IMR-90 (cell line): ENCODE results near the gene PLA2G4A. TPM values are rescaled to one million over a fixed set of nuclear protein-coding genes. Genes with fewer than 3 reads are reported as not detected.

Source experiments
- ATAC-seq: fragments of 200-7000 bp; cut with Tn5 transposase; 2 replicates; pipeline ENCODE4 v1.9.1; 2020; ENCODE audit warnings: low read depth, mild to moderate bottlenecking, moderate library complexity
- BruUV-seq: library from RNA; stranded (reverse); fragments of 400-500 nt; replicated peaks from 2 replicates; lab custom pipeline; 2021; lab: Mats Ljungman, UMichigan
- CTCF ChIA-PET: fragments of 300-600 bp; formaldehyde crosslinking; extraction: SDS; loops from one replicate; lab custom pipeline; 2021; ENCODE audit warnings: antibody characterized with exemption; lab: Yijun Ruan, JAX
- POLR2A ChIA-PET: fragments of 300-600 bp; sonication (Branson Sonifier 250); formaldehyde crosslinking; loops from one replicate; lab custom pipeline; 2022; ENCODE audit warnings: antibody characterized with exemption; ENCODE audit not compliant: unreplicated experiment; lab: Charles Lee
- DNase-seq: peaks from one replicate; pipeline ENCODE4 v3.0.0; 2013
- H2AFZ ChIP-seq: replicated peaks from 2 replicates; pipeline ENCODE3; 2013; ENCODE audit warnings: low read length, mild to moderate bottlenecking; ENCODE audit not compliant: poor library complexity
- H2AK5ac ChIP-seq: 2 replicates; pipeline ENCODE4 v1.6.1; 2013; ENCODE audit warnings: low read depth, low read length, inconsistent platforms
- H2AK9ac ChIP-seq: replicated peaks from 2 replicates; pipeline ENCODE3; 2013; ENCODE audit warnings: mild to moderate bottlenecking, low read depth, low read length, moderate library complexity; ENCODE audit not compliant: poor library complexity
- H2BK120ac ChIP-seq: 2 replicates; pipeline ENCODE4 v1.6.1; 2013; ENCODE audit warnings: low read depth, low read length, inconsistent platforms
- H2BK15ac ChIP-seq: 3 replicates; pipeline ENCODE4 v1.6.1; 2013; ENCODE audit warnings: low read depth, low read length, inconsistent platforms
- H2BK20ac ChIP-seq: 2 replicates; pipeline ENCODE4 v1.6.1; 2013; ENCODE audit warnings: low read depth, mild to moderate bottlenecking, inconsistent platforms, low read length, moderate library complexity
- H2BK5ac ChIP-seq: 2 replicates; pipeline ENCODE4 v1.6.1; 2013; ENCODE audit warnings: mild to moderate bottlenecking, low read depth, low read length, inconsistent platforms; ENCODE audit not compliant: poor library complexity, severe bottlenecking
- H3K14ac ChIP-seq: replicated peaks from 2 replicates; pipeline ENCODE4 v1.6.1; 2013; ENCODE audit warnings: low read depth, low read length, inconsistent platforms
- H3K18ac ChIP-seq: 2 replicates; pipeline ENCODE4 v1.6.1; 2013; ENCODE audit warnings: low read depth, low read length, control low read depth
- H3K23ac ChIP-seq: 2 replicates; pipeline ENCODE4 v1.6.1; 2013; ENCODE audit warnings: low read depth, low read length, inconsistent platforms
- H3K27ac ChIP-seq: 2 replicates; pipeline ENCODE4 v1.5.1; 2013; ENCODE audit warnings: mild to moderate bottlenecking, control low read depth, low read length; ENCODE audit not compliant: insufficient read depth
- H3K27me3 ChIP-seq: 2 replicates; pipeline ENCODE4 v1.6.1; 2013; ENCODE audit warnings: low read length; ENCODE audit not compliant: control insufficient read depth, insufficient read depth
- H3K36me3 ChIP-seq: 2 replicates; pipeline ENCODE4 v1.6.1; 2013; ENCODE audit warnings: low read length, mixed read lengths; ENCODE audit not compliant: control insufficient read depth, insufficient read depth
- H3K4ac ChIP-seq: 2 replicates; pipeline ENCODE4 v1.6.1; 2013; ENCODE audit warnings: low read depth, low read length, inconsistent platforms
- H3K4me1 ChIP-seq: 2 replicates; pipeline ENCODE4 v1.6.1; 2013; ENCODE audit warnings: low read length, mixed read lengths; ENCODE audit not compliant: control insufficient read depth, insufficient read depth
- H3K4me2 ChIP-seq: 2 replicates; pipeline ENCODE4 v1.6.1; 2013; ENCODE audit warnings: low read depth, mild to moderate bottlenecking, control low read depth, low read length, moderate library complexity
- H3K4me3 ChIP-seq: 2 replicates; pipeline ENCODE4 v1.5.1; 2013; ENCODE audit warnings: low read depth, mild to moderate bottlenecking, control low read depth, low read length, moderate library complexity; ENCODE audit not compliant: insufficient read depth
- H3K56ac ChIP-seq: 2 replicates; pipeline ENCODE4 v1.6.1; 2013; ENCODE audit warnings: low read length, inconsistent platforms; ENCODE audit not compliant: insufficient read depth; ENCODE audit errors: extremely low read depth
- H3K79me1 ChIP-seq, 2 experiments: 2 replicates each; pipeline ENCODE4 v1.6.1; 2013; ENCODE audit warnings: low read length in 2 of 2, inconsistent platforms in 1 of 2, low read depth in 1 of 2
- H3K9ac ChIP-seq: 2 replicates; pipeline ENCODE4 v1.6.1; 2013; ENCODE audit warnings: low read depth, low read length, control low read depth
- H3K9me1 ChIP-seq: 2 replicates; pipeline ENCODE4 v1.6.1; 2013; ENCODE audit warnings: low read length, inconsistent platforms; ENCODE audit not compliant: insufficient read depth
- H3K9me3 ChIP-seq: 2 replicates; pipeline ENCODE4 v1.6.1; 2013; ENCODE audit warnings: low read length; ENCODE audit not compliant: control insufficient read depth, insufficient read depth
- H4K20me1 ChIP-seq: 2 replicates; pipeline ENCODE4 v1.6.1; 2013; ENCODE audit warnings: low read length, inconsistent platforms; ENCODE audit not compliant: insufficient read depth
- H4K5ac ChIP-seq: 2 replicates; pipeline ENCODE4 v1.6.1; 2013; ENCODE audit warnings: mild to moderate bottlenecking, low read depth, low read length, control low read depth
- H4K8ac ChIP-seq, 2 experiments: 2 replicates each; pipeline ENCODE4 v1.6.1; 2013; ENCODE audit warnings: low read depth in 2 of 2, low read length in 2 of 2, control low read depth in 1 of 2, inconsistent platforms in 1 of 2
- H4K91ac ChIP-seq: 2 replicates; pipeline ENCODE4 v1.6.1; 2013; ENCODE audit warnings: low read depth, low read length, inconsistent platforms; ENCODE audit not compliant: insufficient read depth
- BHLHE40 ChIP-seq: fragments of 150-350 bp; IDR thresholded peaks from 2 replicates; pipeline ENCODE4 v1.6.1; 2016; ENCODE audit warnings: mild to moderate bottlenecking, low read depth, low read length
- CEBPB ChIP-seq: IDR thresholded peaks from 2 replicates; pipeline ENCODE4 v1.6.1; 2012; ENCODE audit warnings: low read depth, low read length, improper control_type of control experiment
- CHD1 ChIP-seq: IDR thresholded peaks from 2 replicates; pipeline ENCODE4 v1.6.1; 2012; ENCODE audit warnings: low read depth, low read length, improper control_type of control experiment
- FOS ChIP-seq: fragments of 150-350 bp; IDR thresholded peaks from 2 replicates; pipeline ENCODE4 v1.6.1; 2016; ENCODE audit warnings: low read depth, low read length
- MAFK ChIP-seq: IDR thresholded peaks from 2 replicates; pipeline ENCODE4 v1.6.1; 2012; ENCODE audit warnings: low read depth, low read length, improper control_type of control experiment
- MAZ ChIP-seq: IDR thresholded peaks from 2 replicates; pipeline ENCODE4 v1.6.1; 2012; ENCODE audit warnings: low read depth, mild to moderate bottlenecking, low read length, improper control_type of control experiment, moderate library complexity, borderline replicate concordance
- MXI1 ChIP-seq: IDR thresholded peaks from 2 replicates; pipeline ENCODE4 v1.6.1; 2012; ENCODE audit warnings: low read depth, mild to moderate bottlenecking, low read length, moderate library complexity, borderline replicate concordance
- NFE2L2 ChIP-seq: fragments of 150-350 bp; IDR thresholded peaks from 2 replicates; pipeline ENCODE4 v1.6.1; 2016; ENCODE audit warnings: low read depth, mild to moderate bottlenecking, low read length
- POLR2A ChIP-seq: IDR thresholded peaks from 2 replicates; pipeline ENCODE4 v1.6.1; 2012; ENCODE audit warnings: mild to moderate bottlenecking, low read depth, low read length
- RAD21 ChIP-seq: IDR thresholded peaks from 2 replicates; pipeline ENCODE4 v1.6.1; 2012; ENCODE audit warnings: low read length, improper control_type of control experiment
- RCOR1 ChIP-seq: IDR thresholded peaks from 2 replicates; pipeline ENCODE4 v1.6.1; 2012; ENCODE audit warnings: mild to moderate bottlenecking, low read length, improper control_type of control experiment; ENCODE audit not compliant: insufficient replicate concordance
- RFX5 ChIP-seq: IDR thresholded peaks from 2 replicates; pipeline ENCODE4 v1.8.0; 2012; ENCODE audit warnings: low read depth, mild to moderate bottlenecking, low read length, moderate library complexity
- SMC3 ChIP-seq: fragments of 150-350 bp; IDR thresholded peaks from 2 replicates; pipeline ENCODE4 v1.6.1; 2016; ENCODE audit warnings: low read depth, mild to moderate bottlenecking, antibody characterized with exemption, low read length, moderate library complexity
- WGBS, 2 experiments: methylation state at CpG; one replicate each; pipeline versions ENCODE4 v1.1.5 to v1.1.7; 2013; ENCODE audit warnings: missing lambda C conversion rate in 2 of 2; ENCODE audit not compliant: insufficient read length in 1 of 2; ENCODE audit errors: extremely low coverage in 2 of 2; 5-methylcytosine and 5-hydroxymethylcytosine counted together
- dilution Hi-C: fragments of 300-500 bp; cut with HindIII; formaldehyde crosslinking; loops from one replicate; pipeline ENCODE4 v1.14.3; 2018; ENCODE audit warnings: low sequenced_read_pairs; ENCODE audit not compliant: unreplicated experiment
- in situ Hi-C: fragments of 300-500 bp; cut with MboI; formaldehyde crosslinking; loops from 3 replicates; pipeline ENCODE4 v1.14.3; 2019; ENCODE audit warnings: low sequenced_read_pairs, inconsistent platforms, mixed read lengths
- intact Hi-C: fragments of 100-400 bp; cut with micrococcal nuclease; formaldehyde crosslinking; loops from 2 replicates; pipeline ENCODE4 v1.10.0; 2022
- polyA plus RNA-seq, 3 experiments: library from polyadenylated mRNA; depleted of rRNA; stranded (reverse); fragments of >200 nt; gene quantifications; 2 replicates each; pipeline ENCODE4 v1.2.3, GENCODE V29; 2012; ENCODE audit warnings: low replicate concordance in 1 of 3
- total RNA-seq: library from RNA; depleted of rRNA; stranded (reverse); fragments of >200 nt; gene quantifications from 2 replicates; pipeline ENCODE4 v1.2.3, GENCODE V29; 2012
- TF ChIP-seq, protein P1 (sequence below): fragments of 150-350 bp; IDR thresholded peaks from 2 replicates; pipeline ENCODE4 v1.6.1; 2017; ENCODE audit warnings: mild to moderate bottlenecking, antibody characterized with exemption, low read length, low read depth
- TF ChIP-seq, protein P2 (sequence below): conservative IDR thresholded peaks from 2 replicates; pipeline ENCODE4 v1.5.1; 2012; ENCODE audit warnings: mild to moderate bottlenecking, low read depth, low read length, improper control_type of control experiment
- TF ChIP-seq, protein P3 (sequence below): fragments of 150-350 bp; IDR thresholded peaks from 2 replicates; pipeline ENCODE4 v1.6.1; 2016; ENCODE audit warnings: low read depth, mild to moderate bottlenecking, low read length, moderate library complexity, borderline replicate concordance

PLA2G4A gene
- total and polyA plus RNA-seq, 2 of the 4 experiments (the other 2 are of a cell fraction): 1.6 to 3.8 TPM

DNA sequence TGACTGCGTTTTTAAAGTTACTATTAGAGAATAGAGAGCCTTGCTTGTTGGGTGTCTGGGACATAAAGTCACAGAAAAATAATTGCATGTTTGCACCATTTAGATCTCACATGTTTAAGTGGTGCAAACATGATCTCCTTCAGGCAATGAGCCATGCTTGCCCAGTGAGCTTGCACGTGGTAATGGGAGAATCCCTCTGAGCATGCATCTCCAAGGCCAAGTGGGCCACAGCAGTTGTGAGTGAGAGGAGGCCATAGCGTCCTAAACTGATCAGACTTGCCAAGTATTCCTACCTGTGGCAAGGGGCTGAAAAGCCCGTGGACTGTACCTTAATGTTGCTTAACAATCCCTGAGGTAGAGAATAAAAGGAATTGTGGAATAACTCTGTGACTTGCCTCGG lies 158.3 kb downstream of the PLA2G4A start:
- Histone ChIP-seq H3K23ac (no peak overlapping the region), H2AFZ (no peak overlapping the region), H4K91ac (no peak overlapping the region), H3K4me1 (peaks cover 6% of the 10 kb centered on the region), H4K8ac (no peak overlapping the region), H2BK20ac (no peak overlapping the region), H2AK9ac (no peak overlapping the region), H3K56ac (no peak overlapping the region), H3K9ac (no peak overlapping the region), H4K20me1 (no peaks in the 10 kb centered on the region), H4K5ac (no peak overlapping the region), H3K4me3 (no peak overlapping the region), H3K9me3 (no peaks in the 10 kb centered on the region), H2BK5ac (no peak overlapping the region), H3K9me1 (no peaks in the 10 kb centered on the region), H3K27ac (no peak overlapping the region), H2AK5ac (peak overlapping the region; percentile 28; the same call in 1 of the 2 replicates), H3K14ac (no peak overlapping the region), H3K18ac (no peak overlapping the region), H3K4ac (no peak overlapping the region), H2BK120ac (no peak overlapping the region), H2BK15ac (no peak overlapping the region), H3K27me3 (no peaks in the 10 kb centered on the region; the same call in 1 of the 2 replicates), H3K79me1 (no peaks in the 10 kb centered on the region), H3K4me2 (no peak overlapping the region), H3K36me3 (no peaks in the 10 kb centered on the region)
- CTCF ChIA-PET: interaction anchor here (0.8 to 1.3 kb wide), 3 partner anchors 24 to 612 kb away, joined by 3 to 6 read pairs (median 4); partner anchors contain the start of genes ODR4 and TPR
- POLR2A ChIA-PET: no interaction called here
- intact Hi-C loops (loop anchor here (5.0 kb wide), 1 partner anchor 265 kb away; no protein-coding TSS in a partner anchor), dilution Hi-C loops (loop anchor here (25.0 kb wide), 1 partner anchor 375 kb away; no protein-coding TSS in a partner anchor), in situ Hi-C loops (loop anchor here (5.0 to 10.0 kb wide), 4 partner anchors 302 to 585 kb away; partner anchors contain the start of gene PTGS2)
- BruUV-seq: no TSS peak
- no peak for TF ChIP-seq BHLHE40
- TF ChIP-seq, protein P1, sequence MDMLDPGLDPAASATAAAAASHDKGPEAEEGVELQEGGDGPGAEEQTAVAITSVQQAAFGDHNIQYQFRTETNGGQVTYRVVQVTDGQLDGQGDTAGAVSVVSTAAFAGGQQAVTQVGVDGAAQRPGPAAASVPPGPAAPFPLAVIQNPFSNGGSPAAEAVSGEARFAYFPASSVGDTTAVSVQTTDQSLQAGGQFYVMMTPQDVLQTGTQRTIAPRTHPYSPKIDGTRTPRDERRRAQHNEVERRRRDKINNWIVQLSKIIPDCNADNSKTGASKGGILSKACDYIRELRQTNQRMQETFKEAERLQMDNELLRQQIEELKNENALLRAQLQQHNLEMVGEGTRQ: no peak
- no peak for TF ChIP-seq FOS
- no peak for TF ChIP-seq POLR2A
- TF ChIP-seq RCOR1: no peak
- no peak for TF ChIP-seq NFE2L2
- TF ChIP-seq CHD1: no peak
- no peak for TF ChIP-seq MXI1
- no peak for TF ChIP-seq SMC3
- TF ChIP-seq, protein P2, sequence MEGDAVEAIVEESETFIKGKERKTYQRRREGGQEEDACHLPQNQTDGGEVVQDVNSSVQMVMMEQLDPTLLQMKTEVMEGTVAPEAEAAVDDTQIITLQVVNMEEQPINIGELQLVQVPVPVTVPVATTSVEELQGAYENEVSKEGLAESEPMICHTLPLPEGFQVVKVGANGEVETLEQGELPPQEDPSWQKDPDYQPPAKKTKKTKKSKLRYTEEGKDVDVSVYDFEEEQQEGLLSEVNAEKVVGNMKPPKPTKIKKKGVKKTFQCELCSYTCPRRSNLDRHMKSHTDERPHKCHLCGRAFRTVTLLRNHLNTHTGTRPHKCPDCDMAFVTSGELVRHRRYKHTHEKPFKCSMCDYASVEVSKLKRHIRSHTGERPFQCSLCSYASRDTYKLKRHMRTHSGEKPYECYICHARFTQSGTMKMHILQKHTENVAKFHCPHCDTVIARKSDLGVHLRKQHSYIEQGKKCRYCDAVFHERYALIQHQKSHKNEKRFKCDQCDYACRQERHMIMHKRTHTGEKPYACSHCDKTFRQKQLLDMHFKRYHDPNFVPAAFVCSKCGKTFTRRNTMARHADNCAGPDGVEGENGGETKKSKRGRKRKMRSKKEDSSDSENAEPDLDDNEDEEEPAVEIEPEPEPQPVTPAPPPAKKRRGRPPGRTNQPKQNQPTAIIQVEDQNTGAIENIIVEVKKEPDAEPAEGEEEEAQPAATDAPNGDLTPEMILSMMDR: no peak
- TF ChIP-seq MAZ: no peak
- no peak for TF ChIP-seq MAFK
- TF ChIP-seq, protein P3, sequence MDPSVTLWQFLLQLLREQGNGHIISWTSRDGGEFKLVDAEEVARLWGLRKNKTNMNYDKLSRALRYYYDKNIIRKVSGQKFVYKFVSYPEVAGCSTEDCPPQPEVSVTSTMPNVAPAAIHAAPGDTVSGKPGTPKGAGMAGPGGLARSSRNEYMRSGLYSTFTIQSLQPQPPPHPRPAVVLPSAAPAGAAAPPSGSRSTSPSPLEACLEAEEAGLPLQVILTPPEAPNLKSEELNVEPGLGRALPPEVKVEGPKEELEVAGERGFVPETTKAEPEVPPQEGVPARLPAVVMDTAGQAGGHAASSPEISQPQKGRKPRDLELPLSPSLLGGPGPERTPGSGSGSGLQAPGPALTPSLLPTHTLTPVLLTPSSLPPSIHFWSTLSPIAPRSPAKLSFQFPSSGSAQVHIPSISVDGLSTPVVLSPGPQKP: no peak
- TF ChIP-seq CEBPB: no peak
- no peak for TF ChIP-seq RAD21
- no peak for TF ChIP-seq RFX5
- DNase-seq (no peak), ATAC-seq (no peak)
- 55% methylated on average over 2 of the region's 5 CpGs; no CpG with 5 or more reads in 1 of the 2 experiments for WGBS, 2 experiments
